Psoas muscle (tissue), 8 donors: ENCODE results near the gene ARFGAP1. TPM values are rescaled to one million over a fixed set of nuclear protein-coding genes. Genes with fewer than 3 reads are reported as not detected.

ENCODE experiments used
- ATAC-seq, 4 donors: fragments of 200-7000 bp; cut with Tn5 transposase; one replicate each; pipeline ENCODE4 v1.9.1; 2020; ENCODE audit warnings: moderate library complexity in 3 of 4, mild to moderate bottlenecking in 2 of 4
- DNase-seq, 2 donors: peaks; one replicate each; pipeline ENCODE4 v3.0.0-alpha.2; 2020
- H3K27ac ChIP-seq: fragments of 200-600 bp; one replicate; pipeline ENCODE4 v1.8.0; 2022
- H3K27me3 ChIP-seq, 3 donors: fragments of 200-600 bp in 1 of 3; one replicate each; pipeline versions ENCODE4 v1.6.1 to v1.8.0; 2013 to 2022; ENCODE audit warnings: low read length in 2 of 3, mild to moderate bottlenecking in 2 of 3, moderate library complexity in 1 of 3; ENCODE audit not compliant: insufficient read depth in 3 of 3
- H3K36me3 ChIP-seq, 2 donors: fragments of 200-600 bp in 1 of 2; one replicate each; pipeline versions ENCODE4 v1.6.1 to v1.8.0; 2013 to 2022; ENCODE audit warnings: low read depth in 1 of 2, mild to moderate bottlenecking in 1 of 2, moderate library complexity in 1 of 2; ENCODE audit not compliant: insufficient read depth in 1 of 2
- H3K4me1 ChIP-seq: fragments of 200-600 bp; one replicate; pipeline ENCODE4 v1.8.0; 2022
- H3K4me3 ChIP-seq: fragments of 200-600 bp; one replicate; pipeline ENCODE4 v1.8.0; 2022; ENCODE audit warnings: mild to moderate bottlenecking
- H3K9me3 ChIP-seq: fragments of 200-600 bp; one replicate; pipeline ENCODE4 v1.8.0; 2022
- CTCF ChIP-seq: fragments of 200-600 bp; IDR thresholded peaks from one replicate; pipeline ENCODE4 v1.8.0; 2022; ENCODE audit warnings: antibody characterized with exemption
- WGBS, 3 donors: extraction: QIAGEN DNeasy Blood & Tissue Kit; methylation state at CpG; one replicate each; pipeline versions ENCODE4 v1.1.6 to v1.1.7; 2013; 5-methylcytosine and 5-hydroxymethylcytosine counted together
- intact Hi-C, 2 donors: fragments of 100-400 bp; cut with DNase I; formaldehyde crosslinking; loops; one replicate each; pipeline versions ENCODE4 v1.11.0 to v1.14.2; 2022
- polyA plus RNA-seq, 3 donors: library from polyadenylated mRNA; stranded (reverse); fragments of 200-250 nt; gene quantifications; one replicate each; pipeline ENCODE4 v1.2.3, GENCODE V29; 2013
- total RNA-seq, 4 donors: library from RNA; stranded (reverse); fragmentation: NEBNext Ultra II Directional in 2 of 4; extraction: Animal tissue kit (Norgen Biotek cat#: 25700) in 2 of 4; gene quantifications; one replicate each; pipeline versions ENCODE4 v1.2.1 to v1.2.4, GENCODE V29; 2021 to 2023
- donor health status: healthy with polysubstance abuse.
- donor health status: DM: no; HTN: no; CAD: no; lungs with moderate emphysema.
- donor health status: Bipolar disorder and iron deficiency.
- donor health status: healthy.
- donor health status: DM: yes; HTN: yes; CAD: no.
- donor health status: DM: no; HTN: no; CAD: no.
- donor health status: DM: no; HTN: no; CAD: no.
- donor health status: DM: yes; HTN: yes; CAD: no.

The ARFGAP1 gene
- total and polyA plus RNA-seq, 7 donors, result 19.9 to 42.2 (median 26.8) TPM

- Histone ChIP-seq H3K9me3 (no peaks in the 10 kb centered on the region), H3K27me3 (peaks cover 0 to 64% (median 11%) of the 10 kb centered on the region in 3 donors)
These were observed 53.1 kb downstream of the ARFGAP1 start for GRCh38 chr20:63325554-63326313.

GRCh38 chr20:63326314-63327230 lies 54.0 kb downstream of the ARFGAP1 start:
- Histone ChIP-seq H3K4me3 (no peak overlapping the region), H3K27me3 (peaks cover 0 to 62% (median 14%) of the 10 kb centered on the region in 3 donors), H3K27ac (no peak overlapping the region), H3K4me1 (no peaks in the 10 kb centered on the region), H3K9me3 (no peaks in the 10 kb centered on the region), H3K36me3 (no peaks in the 10 kb centered on the region)
- no peak for TF ChIP-seq CTCF
- WGBS, 3 donors, result 72 to 75% (median 72%) methylated on average over 15 of the region's 15 CpGs
- ATAC-seq, result no peak
- peak; percentile 8 to 41 for DNase-seq
- intact Hi-C loops, result no loop called here

More at GRCh38 chr20:63325554-63326313, 53.1 kb downstream of the ARFGAP1 start:
- no peak overlapping the region for H3K4me3 ChIP-seq
- no peak overlapping the region for H3K27ac ChIP-seq
- intact Hi-C loops, result no loop called here
- H3K36me3 ChIP-seq, result no peaks in the 10 kb centered on the region
- H3K4me1 ChIP-seq, result no peaks in the 10 kb centered on the region
- 83 to 90% (median 89%) methylated on average over 6 to 8 of the region's 8 CpGs for WGBS, 3 donors
- no peak for TF ChIP-seq CTCF
- peak; percentile 10 to 27 for DNase-seq
- ATAC-seq, result no peak

DNA sequence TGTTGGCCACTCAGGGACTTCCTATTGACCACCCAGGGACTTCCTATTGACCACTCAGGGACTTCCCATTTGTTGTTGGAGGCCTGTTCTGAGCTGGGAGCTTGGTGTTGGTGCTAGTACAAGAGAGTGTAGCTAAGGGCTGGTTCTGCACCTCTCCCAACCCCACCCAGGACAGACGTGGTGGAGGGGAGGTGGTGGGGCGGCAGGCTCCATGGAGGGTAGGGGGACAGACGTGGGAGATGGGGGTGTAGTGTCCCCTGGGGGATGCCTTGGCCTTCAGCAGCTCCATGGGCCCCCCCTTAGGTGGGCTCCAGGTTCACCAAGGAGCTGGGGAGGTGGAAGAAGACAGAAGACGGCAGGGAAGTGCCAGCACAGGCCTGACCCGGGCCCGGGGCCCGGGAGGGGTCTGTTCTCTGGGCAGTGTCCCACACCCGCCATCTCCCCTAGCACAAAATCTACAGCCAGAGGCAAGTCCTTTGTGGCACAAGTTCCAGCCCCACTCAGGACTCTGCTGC lies 54.7 kb downstream of the ARFGAP1 start:
- intact Hi-C loops, result no loop called here
- Histone ChIP-seq H3K9me3 (peaks cover 3% of the 10 kb centered on the region), H3K4me1 (no peaks in the 10 kb centered on the region), H3K4me3 (no peak overlapping the region), H3K36me3 (no peaks in the 10 kb centered on the region), H3K27me3 (peaks cover 0 to 64% (median 14%) of the 10 kb centered on the region in 3 donors), H3K27ac (no peak overlapping the region)
- ATAC-seq (no peak), DNase-seq (peak; percentile 6 to 39)
- WGBS, 3 donors, result 89 to 90% (median 89%) methylated on average over 8 of the region's 8 CpGs
- TF ChIP-seq CTCF, result no peak

- ATAC-seq, result no peak
- H3K9me3 ChIP-seq, result peaks cover 4% of the 10 kb centered on the region
- no peaks in the 10 kb centered on the region for H3K36me3 ChIP-seq
- H3K27me3 ChIP-seq, result peaks cover 0 to 63% (median 17%) of the 10 kb centered on the region in 3 donors
- intact Hi-C loops, result no loop called here
- no peak for TF ChIP-seq CTCF
- 78 to 86% (median 82%) methylated on average over 20 of the region's 20 CpGs for WGBS, 3 donors
- H3K27ac ChIP-seq, result no peak overlapping the region
- H3K4me1 ChIP-seq, result no peaks in the 10 kb centered on the region
- no peak overlapping the region for H3K4me3 ChIP-seq
- DNase-seq, result peak; percentile 7 to 37
These were observed 55.5 kb downstream of the ARFGAP1 start for GRCh38 chr20:63328026-63328700.
